ENCODE data around the gene POFUT1.

Gene POFUT1

DNA sequence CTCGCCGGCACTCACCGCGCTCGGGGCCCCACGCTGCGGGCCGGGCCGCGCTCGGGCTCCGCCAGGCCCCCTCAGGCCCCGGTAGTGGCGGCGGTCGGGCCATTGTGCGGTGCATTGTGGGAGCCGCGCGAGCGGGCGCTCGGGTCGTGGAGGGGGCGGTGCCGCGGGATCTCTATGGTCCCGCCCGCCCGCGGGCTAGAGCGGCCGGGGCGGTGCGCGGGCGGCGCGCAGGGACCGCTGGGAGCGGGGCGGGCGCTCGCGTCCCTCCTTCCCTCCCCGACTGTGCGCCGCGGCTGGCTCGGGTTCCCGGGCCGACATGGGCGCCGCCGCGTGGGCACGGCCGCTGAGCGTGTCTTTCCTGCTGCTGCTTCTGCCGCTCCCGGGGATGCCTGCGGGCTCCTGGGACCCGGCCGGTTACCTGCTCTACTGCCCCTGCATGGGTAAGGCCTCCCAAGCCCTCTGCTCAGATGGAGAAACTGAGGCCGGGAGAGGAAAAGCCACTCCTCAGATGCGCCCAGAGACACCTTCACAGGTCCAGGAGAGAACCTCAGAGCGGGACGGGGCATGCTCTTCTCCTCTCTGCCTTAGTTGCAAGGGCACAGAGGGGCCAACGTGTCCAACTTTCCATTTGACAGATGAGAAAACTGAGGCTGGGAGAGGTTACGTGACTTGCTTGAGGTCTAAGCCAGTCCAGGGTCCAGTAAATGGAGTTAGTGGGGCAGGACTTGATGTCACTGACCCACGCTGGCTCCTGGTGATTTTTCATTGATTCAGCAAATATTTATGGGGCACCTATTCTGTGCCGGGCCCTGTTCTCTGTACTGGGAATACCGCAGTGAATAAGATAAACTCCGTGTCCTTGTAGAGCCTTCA, at the start of gene POFUT1, which contains the start of gene PLAGL2:
TSS of gene POFUT1 (plus strand) at position 255 of the 873 bp plus-strand sequence. CDS start at position 317, 62 bp downstream.
TSS of gene PLAGL2 (minus strand) at position 118 of the 873 bp plus-strand sequence. CDS start 5,565 bp downstream, outside the sequence.
- H3K9ac ChIP-seq (ENCODE audit: low read length in 5 of 5): peak within 1 kb of the TSS; percentile 98 to 99 (median 98)
- H3K4me3 ChIP-seq (ENCODE audit: low read depth in 1 of 5, low read length in 5 of 5): peak within 1 kb of the TSS; percentile 75 to 100 (median 97)
- H3K4me1 ChIP-seq (ENCODE audit: control insufficient read depth in 5 of 5, insufficient read depth in 5 of 5, low read length in 5 of 5): peaks cover 7 to 56% (median 50%) of the 10 kb centered on the region in 5 donors
- peak within 1 kb of the TSS; percentile 69 for H3K27ac ChIP-seq (ENCODE audit: low read depth, low read length)
- no peaks in the 10 kb centered on the region for H3K9me3 ChIP-seq (ENCODE audit: control insufficient read depth in 5 of 5, low read length in 5 of 5)
- H3K36me3 ChIP-seq (ENCODE audit: control insufficient read depth in 5 of 5, insufficient read depth in 5 of 5, low read length in 5 of 5): peaks cover 10 to 38% (median 19%) of the 10 kb centered on the region in 5 donors
- H3K27me3 ChIP-seq (ENCODE audit: control insufficient read depth in 5 of 5, insufficient read depth in 4 of 5, low read length in 5 of 5): no peaks in the 10 kb centered on the region

DNA sequence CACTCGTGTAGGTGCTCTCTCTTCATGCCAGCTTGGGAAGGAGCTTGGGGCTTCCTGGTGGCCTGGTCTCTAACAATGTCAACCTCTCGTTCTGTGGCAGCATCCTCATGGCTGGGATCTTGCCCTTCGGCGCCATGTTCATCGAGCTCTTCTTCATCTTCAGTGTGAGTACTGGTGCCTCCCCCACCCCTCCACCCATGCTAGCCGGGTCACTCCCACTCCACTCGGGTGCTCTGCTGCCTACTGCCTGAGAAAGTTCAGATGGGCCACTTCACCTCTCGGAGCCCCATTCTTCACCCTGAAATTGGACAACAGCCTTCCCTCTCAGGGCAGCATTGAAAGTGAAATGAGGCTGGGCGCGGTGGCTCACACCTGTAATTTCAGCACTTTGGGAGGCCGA, 49.3 kb upstream of the POFUT1 start:
- Histone ChIP-seq H3K4me3 (ENCODE audit: low read depth in 1 of 5, low read length in 5 of 5) (no peak overlapping the region), H3K27me3 (ENCODE audit: control insufficient read depth in 5 of 5, insufficient read depth in 4 of 5, low read length in 5 of 5) (peaks cover 0 to 4% (median 0%) of the 10 kb centered on the region in 5 donors), H3K4me1 (ENCODE audit: control insufficient read depth in 5 of 5, insufficient read depth in 5 of 5, low read length in 5 of 5) (peaks cover 10 to 14% (median 13%) of the 10 kb centered on the region in 5 donors), H3K9ac (ENCODE audit: low read length in 5 of 5) (no peak overlapping the region), H3K36me3 (ENCODE audit: control insufficient read depth in 5 of 5, insufficient read depth in 5 of 5, low read length in 5 of 5) (peaks cover 14 to 66% (median 64%) of the 10 kb centered on the region in 5 donors), H3K9me3 (ENCODE audit: control insufficient read depth in 5 of 5, low read length in 5 of 5) (no peaks in the 10 kb centered on the region), H3K27ac (ENCODE audit: low read depth, low read length) (no peak overlapping the region)

DNA sequence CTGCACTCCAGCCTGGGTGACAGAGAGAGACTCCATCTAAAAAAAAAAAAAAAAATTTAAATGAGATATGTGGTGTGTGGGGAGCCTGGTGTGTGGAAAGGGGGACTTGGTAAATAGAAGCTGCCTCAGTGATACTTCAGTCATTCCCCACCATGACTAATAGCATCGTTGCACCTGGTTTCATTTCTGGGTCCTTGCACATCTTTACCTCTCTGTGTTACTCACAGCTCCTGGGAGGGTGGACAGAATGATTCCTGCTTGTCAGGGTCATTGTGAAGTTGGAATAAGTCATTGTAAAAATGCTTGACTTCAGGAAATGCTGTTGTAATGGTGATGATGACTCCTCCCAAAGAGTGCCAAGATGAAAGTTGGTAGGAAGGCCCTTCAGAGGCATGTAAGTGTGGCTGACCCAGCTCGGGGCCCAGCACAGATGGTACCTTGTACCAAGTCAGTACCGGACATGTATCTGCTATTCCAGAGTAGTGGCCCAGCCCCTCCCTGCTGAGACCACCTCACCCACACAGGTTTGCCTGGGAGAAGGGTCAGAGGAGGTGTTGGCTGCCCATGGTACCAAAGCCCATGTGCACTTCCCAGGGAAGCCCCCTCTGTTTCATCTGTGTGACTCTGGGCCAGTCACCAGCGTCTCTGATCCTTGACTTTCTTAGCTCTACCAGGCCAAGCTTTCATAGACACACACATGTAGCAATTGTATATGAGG, 48.6 kb upstream of the POFUT1 start:
- peaks cover 10 to 14% (median 13%) of the 10 kb centered on the region in 5 donors for H3K4me1 ChIP-seq (ENCODE audit: control insufficient read depth in 5 of 5, insufficient read depth in 5 of 5, low read length in 5 of 5)
- H3K4me3 ChIP-seq (ENCODE audit: low read depth in 1 of 5, low read length in 5 of 5): no peak overlapping the region
- H3K27ac ChIP-seq (ENCODE audit: low read depth, low read length): no peak overlapping the region
- H3K36me3 ChIP-seq (ENCODE audit: control insufficient read depth in 5 of 5, insufficient read depth in 5 of 5, low read length in 5 of 5): peaks cover 14 to 62% (median 60%) of the 10 kb centered on the region in 5 donors
- H3K9ac ChIP-seq (ENCODE audit: low read length in 5 of 5): no peak overlapping the region
- peaks cover 0 to 4% (median 0%) of the 10 kb centered on the region in 5 donors for H3K27me3 ChIP-seq (ENCODE audit: control insufficient read depth in 5 of 5, insufficient read depth in 4 of 5, low read length in 5 of 5)
- no peaks in the 10 kb centered on the region for H3K9me3 ChIP-seq (ENCODE audit: control insufficient read depth in 5 of 5, low read length in 5 of 5)

DNA sequence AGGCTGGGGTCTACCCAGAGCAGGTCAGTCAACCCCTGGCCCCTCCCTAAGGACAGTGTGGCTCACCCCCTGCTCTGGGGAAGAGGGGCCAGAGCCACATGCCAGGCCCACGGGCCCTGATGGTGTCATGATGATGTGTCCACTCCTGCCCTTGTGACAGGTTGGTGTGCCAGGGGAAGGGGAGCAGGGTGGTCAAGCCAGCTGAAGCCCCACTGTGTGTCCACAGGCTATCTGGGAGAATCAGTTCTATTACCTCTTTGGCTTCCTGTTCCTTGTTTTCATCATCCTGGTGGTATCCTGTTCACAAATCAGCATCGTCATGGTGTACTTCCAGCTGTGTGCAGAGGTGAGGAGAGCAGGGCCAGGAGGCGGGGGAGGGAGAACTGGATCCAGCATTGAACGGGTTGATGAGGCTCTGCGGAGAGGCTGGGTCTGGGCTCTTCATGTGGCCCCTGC, 47.9 kb upstream of the POFUT1 start:
- Histone ChIP-seq H3K9ac (ENCODE audit: low read length in 5 of 5) (no peak overlapping the region), H3K27ac (ENCODE audit: low read depth, low read length) (no peak overlapping the region), H3K36me3 (ENCODE audit: control insufficient read depth in 5 of 5, insufficient read depth in 5 of 5, low read length in 5 of 5) (peaks cover 14 to 66% (median 64%) of the 10 kb centered on the region in 5 donors), H3K4me3 (ENCODE audit: low read depth in 1 of 5, low read length in 5 of 5) (no peak overlapping the region), H3K4me1 (ENCODE audit: control insufficient read depth in 5 of 5, insufficient read depth in 5 of 5, low read length in 5 of 5) (peaks cover 8 to 10% (median 10%) of the 10 kb centered on the region in 5 donors), H3K27me3 (ENCODE audit: control insufficient read depth in 5 of 5, insufficient read depth in 4 of 5, low read length in 5 of 5) (peaks cover 0 to 4% (median 0%) of the 10 kb centered on the region in 5 donors), H3K9me3 (ENCODE audit: control insufficient read depth in 5 of 5, low read length in 5 of 5) (no peaks in the 10 kb centered on the region)

DNA sequence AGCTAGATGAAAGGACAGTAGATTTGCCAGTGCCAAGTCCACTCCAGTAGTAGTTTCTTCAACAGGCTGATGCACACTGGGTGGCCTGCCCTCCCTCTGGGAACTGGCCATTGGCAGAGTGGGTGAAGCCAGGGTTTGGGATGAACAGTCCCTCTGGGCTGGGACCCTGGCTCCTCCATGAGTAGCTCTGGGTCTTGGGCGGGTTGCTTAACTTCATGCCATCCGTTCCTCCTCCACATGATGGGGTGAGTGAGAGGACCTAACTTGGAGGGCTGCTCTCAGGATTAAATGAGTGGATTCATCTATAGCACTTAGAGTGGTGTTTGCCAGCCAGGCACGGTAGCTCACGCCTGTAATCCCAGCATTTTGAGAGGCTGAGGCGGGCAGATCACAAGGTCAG, 47.3 kb upstream of the POFUT1 start:
- peaks cover 3 to 5% (median 5%) of the 10 kb centered on the region in 5 donors for H3K4me1 ChIP-seq (ENCODE audit: control insufficient read depth in 5 of 5, insufficient read depth in 5 of 5, low read length in 5 of 5)
- peaks cover 0 to under 1% (median 0%) of the 10 kb centered on the region in 5 donors for H3K27me3 ChIP-seq (ENCODE audit: control insufficient read depth in 5 of 5, insufficient read depth in 4 of 5, low read length in 5 of 5)
- no peak overlapping the region for H3K4me3 ChIP-seq (ENCODE audit: low read depth in 1 of 5, low read length in 5 of 5)
- no peaks in the 10 kb centered on the region for H3K9me3 ChIP-seq (ENCODE audit: control insufficient read depth in 5 of 5, low read length in 5 of 5)
- no peak overlapping the region for H3K27ac ChIP-seq (ENCODE audit: low read depth, low read length)
- peaks cover 14 to 72% (median 69%) of the 10 kb centered on the region in 5 donors for H3K36me3 ChIP-seq (ENCODE audit: control insufficient read depth in 5 of 5, insufficient read depth in 5 of 5, low read length in 5 of 5)
- no peak overlapping the region for H3K9ac ChIP-seq (ENCODE audit: low read length in 5 of 5)

DNA sequence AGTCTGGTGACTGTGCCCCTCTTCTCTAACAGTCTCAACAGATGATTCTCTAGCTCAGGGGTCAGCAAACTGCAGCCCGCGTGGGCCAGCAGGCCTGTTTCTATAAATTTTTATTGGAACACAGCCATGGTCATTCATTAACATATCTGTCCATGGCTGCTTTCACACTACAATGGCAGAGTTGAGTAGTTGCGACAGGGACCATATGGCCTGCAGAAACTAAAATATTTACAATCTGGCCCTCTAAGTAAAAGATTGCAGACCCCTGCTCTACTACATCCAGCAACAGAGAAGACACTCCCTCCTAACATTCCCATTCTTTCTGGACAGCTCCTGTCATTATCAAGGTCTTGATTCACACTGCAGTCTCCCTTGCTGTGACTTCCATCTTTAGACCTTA, 45.3 kb upstream of the POFUT1 start:
- H3K36me3 ChIP-seq (ENCODE audit: control insufficient read depth in 5 of 5, insufficient read depth in 5 of 5, low read length in 5 of 5): peaks cover 14 to 87% (median 81%) of the 10 kb centered on the region in 5 donors
- H3K4me3 ChIP-seq (ENCODE audit: low read depth in 1 of 5, low read length in 5 of 5): no peak overlapping the region
- no peak overlapping the region for H3K9ac ChIP-seq (ENCODE audit: low read length in 5 of 5)
- H3K4me1 ChIP-seq (ENCODE audit: control insufficient read depth in 5 of 5, insufficient read depth in 5 of 5, low read length in 5 of 5): no peaks in the 10 kb centered on the region
- H3K9me3 ChIP-seq (ENCODE audit: control insufficient read depth in 5 of 5, low read length in 5 of 5): no peaks in the 10 kb centered on the region
- H3K27me3 ChIP-seq (ENCODE audit: control insufficient read depth in 5 of 5, insufficient read depth in 4 of 5, low read length in 5 of 5): no peaks in the 10 kb centered on the region
- no peak overlapping the region for H3K27ac ChIP-seq (ENCODE audit: low read depth, low read length)

DNA sequence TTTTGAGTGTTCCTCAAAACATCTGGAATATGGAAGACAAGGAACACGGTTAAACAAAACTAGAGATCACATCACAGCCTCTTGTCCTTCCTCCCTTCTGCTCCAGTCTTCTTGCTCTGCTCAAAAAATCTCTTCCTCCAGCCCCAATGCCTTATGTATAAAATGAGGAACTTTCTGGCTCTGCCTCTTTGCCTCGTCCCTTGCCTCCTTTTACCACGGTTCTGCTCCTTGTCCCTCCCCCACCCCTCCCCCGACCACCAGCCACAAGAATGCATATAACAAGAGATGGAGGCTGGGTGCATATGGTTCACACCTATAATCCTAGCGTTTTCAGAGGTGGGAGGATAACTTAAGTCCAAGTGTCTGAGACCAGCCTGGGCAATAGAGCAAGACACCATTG, 43.7 kb upstream of the POFUT1 start:
- Histone ChIP-seq H3K4me3 (ENCODE audit: low read depth in 1 of 5, low read length in 5 of 5) (no peak overlapping the region), H3K9ac (ENCODE audit: low read length in 5 of 5) (no peak overlapping the region), H3K36me3 (ENCODE audit: control insufficient read depth in 5 of 5, insufficient read depth in 5 of 5, low read length in 5 of 5) (peaks cover 14 to 79% (median 69%) of the 10 kb centered on the region in 5 donors), H3K27me3 (ENCODE audit: control insufficient read depth in 5 of 5, insufficient read depth in 4 of 5, low read length in 5 of 5) (no peaks in the 10 kb centered on the region), H3K4me1 (ENCODE audit: control insufficient read depth in 5 of 5, insufficient read depth in 5 of 5, low read length in 5 of 5) (no peaks in the 10 kb centered on the region), H3K27ac (ENCODE audit: low read depth, low read length) (no peak overlapping the region), H3K9me3 (ENCODE audit: control insufficient read depth in 5 of 5, low read length in 5 of 5) (no peaks in the 10 kb centered on the region)

DNA sequence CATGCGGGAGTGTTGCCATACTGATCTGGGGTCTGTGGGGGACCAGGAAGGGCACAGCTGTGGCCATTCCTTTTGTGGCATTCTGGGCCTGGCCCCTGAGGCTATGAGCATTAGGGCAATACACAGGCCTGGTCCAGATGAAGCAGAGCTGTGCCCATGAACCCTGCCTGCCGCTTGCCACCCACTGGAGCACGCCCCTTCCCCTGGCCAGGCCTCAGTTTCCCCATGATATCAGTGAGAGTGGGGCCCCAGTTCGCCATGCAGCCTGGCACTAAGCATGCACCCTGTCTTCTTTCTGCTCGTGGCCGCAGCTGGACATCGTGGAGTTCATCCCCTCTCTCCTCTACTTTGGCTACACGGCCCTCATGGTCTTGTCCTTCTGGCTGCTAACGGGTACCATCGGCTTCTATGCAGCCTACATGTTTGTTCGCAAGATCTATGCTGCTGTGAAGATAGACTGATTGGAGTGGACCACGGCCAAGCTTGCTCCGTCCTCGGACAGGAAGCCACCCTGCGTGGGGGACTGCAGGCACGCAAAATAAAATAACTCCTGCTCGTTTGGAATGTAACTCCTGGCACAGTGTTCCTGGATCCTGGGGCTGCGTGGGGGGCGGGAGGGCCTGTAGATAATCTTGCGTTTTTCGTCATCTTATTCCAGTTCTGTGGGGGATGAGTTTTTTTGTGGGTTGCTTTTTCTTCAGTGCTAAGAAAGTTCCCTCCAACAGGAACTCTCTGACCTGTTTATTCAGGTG, 42.5 kb upstream of the POFUT1 start:
- Histone ChIP-seq H3K4me1 (ENCODE audit: control insufficient read depth in 5 of 5, insufficient read depth in 5 of 5, low read length in 5 of 5) (peaks cover 0 to 3% (median 0%) of the 10 kb centered on the region in 5 donors), H3K4me3 (ENCODE audit: low read depth in 1 of 5, low read length in 5 of 5) (no peak overlapping the region), H3K36me3 (ENCODE audit: control insufficient read depth in 5 of 5, insufficient read depth in 5 of 5, low read length in 5 of 5) (peaks cover 14 to 67% (median 57%) of the 10 kb centered on the region in 5 donors), H3K9ac (ENCODE audit: low read length in 5 of 5) (no peak overlapping the region), H3K27me3 (ENCODE audit: control insufficient read depth in 5 of 5, insufficient read depth in 4 of 5, low read length in 5 of 5) (no peaks in the 10 kb centered on the region), H3K9me3 (ENCODE audit: control insufficient read depth in 5 of 5, low read length in 5 of 5) (no peaks in the 10 kb centered on the region), H3K27ac (ENCODE audit: low read depth, low read length) (no peak overlapping the region)

DNA sequence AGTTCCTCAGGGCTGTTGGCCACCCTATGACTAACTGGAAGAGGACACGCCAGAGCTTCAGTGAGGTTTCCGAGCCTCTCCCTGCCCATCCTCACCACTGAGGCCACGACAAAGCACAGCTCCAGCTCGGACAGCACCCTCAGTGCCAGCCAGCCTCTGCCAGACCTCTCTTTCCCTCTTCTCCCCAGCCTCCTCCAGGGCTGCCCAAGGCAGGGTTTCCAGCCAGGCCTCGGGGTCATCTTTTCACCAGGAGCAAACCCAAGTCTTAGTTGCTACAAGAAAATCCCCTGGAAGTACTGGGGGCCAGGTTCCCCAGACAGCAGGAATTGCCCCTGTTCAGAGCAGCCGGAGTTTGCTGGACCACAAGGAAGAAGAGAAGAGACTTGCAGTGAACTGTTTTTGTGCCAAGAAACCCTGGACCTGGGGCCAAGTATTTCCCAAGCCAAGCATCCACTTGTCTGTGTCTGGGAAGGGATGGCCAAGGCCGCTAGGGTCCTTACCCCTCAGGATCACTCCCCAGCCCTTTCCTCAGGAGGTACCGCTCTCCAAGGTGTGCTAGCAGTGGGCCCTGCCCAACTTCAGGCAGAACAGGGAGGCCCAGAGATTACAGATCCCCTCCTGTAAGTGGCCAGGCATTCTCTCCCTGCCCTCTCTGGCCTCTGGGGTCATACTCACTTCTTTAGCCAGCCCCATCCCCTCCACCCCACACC, 41.7 kb upstream of the POFUT1 start:
- Histone ChIP-seq H3K36me3 (ENCODE audit: control insufficient read depth in 5 of 5, insufficient read depth in 5 of 5, low read length in 5 of 5) (peaks cover 12 to 62% (median 53%) of the 10 kb centered on the region in 5 donors), H3K27me3 (ENCODE audit: control insufficient read depth in 5 of 5, insufficient read depth in 4 of 5, low read length in 5 of 5) (no peaks in the 10 kb centered on the region), H3K9ac (ENCODE audit: low read length in 5 of 5) (no peak overlapping the region), H3K4me3 (ENCODE audit: low read depth in 1 of 5, low read length in 5 of 5) (no peak overlapping the region), H3K27ac (ENCODE audit: low read depth, low read length) (no peak overlapping the region), H3K9me3 (ENCODE audit: control insufficient read depth in 5 of 5, low read length in 5 of 5) (no peaks in the 10 kb centered on the region), H3K4me1 (ENCODE audit: control insufficient read depth in 5 of 5, insufficient read depth in 5 of 5, low read length in 5 of 5) (peaks cover 0 to 3% (median 0%) of the 10 kb centered on the region in 5 donors)

Measured in subcutaneous abdominal adipose tissue (tissue), 5 donors.